ENCODE measurements around the gene COL13A1. TPM values are rescaled to one million over a fixed set of nuclear protein-coding genes. Genes with fewer than 3 reads are reported as not detected.

Gene COL13A1
- total RNA-seq, 1 experiment from 2014 or later: 3.6 TPM

GRCh38 chr10:69759641-69760040 is 42.1 kb upstream of the COL13A1 start:
- no peak overlapping the region for H2BK15ac ChIP-seq (ENCODE audit: low read depth, low read length)
- no peak overlapping the region for H4K91ac ChIP-seq (ENCODE audit: insufficient read length, low read depth, low read length)
- H2BK12ac ChIP-seq (ENCODE audit: insufficient read length, low read depth, low read length): no peak overlapping the region
- H3K27me3 Mint-ChIP-seq (ENCODE audit: low read depth): peaks cover 9% of the 10 kb centered on the region
- peaks cover 3% of the 10 kb centered on the region for H3K27me3 ChIP-seq (ENCODE audit: insufficient read depth, low read length)
- no peak overlapping the region for H2AFZ ChIP-seq (ENCODE audit: low read length)
- no peak overlapping the region for H2BK20ac ChIP-seq (ENCODE audit: low read depth, low read length, poor library complexity, severe bottlenecking)
- WGBS (ENCODE audit: extremely low coverage, insufficient read length, low lambda C conversion rate): no CpG with 5 or more reads among the region's 6 CpGs
- no peaks in the 10 kb centered on the region for H4K20me1 ChIP-seq (ENCODE audit: control insufficient read depth, insufficient read depth, insufficient read length)
- H3K4me1 ChIP-seq (ENCODE audit: insufficient read depth, low read length): no peaks in the 10 kb centered on the region
- no peaks in the 10 kb centered on the region for H3K9me3 ChIP-seq (ENCODE audit: control insufficient read depth, low read depth, low read length)
- no peak overlapping the region for H3K56ac ChIP-seq (ENCODE audit: insufficient read length, low read depth, low read length)
- no peak overlapping the region for H3K4me3 Mint-ChIP-seq
- no peaks in the 10 kb centered on the region for H3K36me3 Mint-ChIP-seq (ENCODE audit: insufficient read depth in 1 of 3, low read depth in 3 of 3)
- no peaks in the 10 kb centered on the region for H3K9me3 Mint-ChIP-seq
- 0 out of 4 replicates have a peak, but pooled peaks cover 0 to 3% of the 10 kb centered on the region in 2 experiments for H3K4me1 Mint-ChIP-seq
- H4K8ac ChIP-seq (replicated peaks; ENCODE audit: insufficient read length, low read depth, low read length): no peak overlapping the region
- H3K27ac ChIP-seq (ENCODE audit: insufficient read length, low read depth, low read length): no peak overlapping the region
- no peaks in the 10 kb centered on the region for H3K23me2 ChIP-seq (ENCODE audit: insufficient read length, low read depth, low read length, poor library complexity, severe bottlenecking)
- H3K4me2 ChIP-seq (ENCODE audit: insufficient read depth, insufficient read length, low read length): no peak overlapping the region
- no peak overlapping the region for H2BK5ac ChIP-seq (ENCODE audit: insufficient read length, low read length)
- peak overlapping the region in 1 of 3 experiments; percentile 86; a peak in 1 of 7 replicates for H3K27ac Mint-ChIP-seq
- no peak overlapping the region for H2BK120ac ChIP-seq (ENCODE audit: low read depth, low read length, poor library complexity, severe bottlenecking)
- no peak overlapping the region for H3K18ac ChIP-seq (ENCODE audit: insufficient read length, low read depth, low read length)
- no peak overlapping the region for H3K23ac ChIP-seq (ENCODE audit: insufficient read length, low read depth, low read length)
- no peak overlapping the region for H3K9ac ChIP-seq (ENCODE audit: extremely low read depth, insufficient read length, low read length)
- H2AK5ac ChIP-seq (ENCODE audit: insufficient read length, low read length): no peak overlapping the region
- no peak overlapping the region for H4K5ac ChIP-seq (ENCODE audit: insufficient read length, low read depth, low read length)
- no peaks in the 10 kb centered on the region for H3K79me1 ChIP-seq (ENCODE audit: insufficient read depth, low read depth, low read length, poor library complexity, severe bottlenecking)
- no peak overlapping the region for H3K4ac ChIP-seq (ENCODE audit: low read depth, low read length)
- TF ChIP-seq, protein P1, sequence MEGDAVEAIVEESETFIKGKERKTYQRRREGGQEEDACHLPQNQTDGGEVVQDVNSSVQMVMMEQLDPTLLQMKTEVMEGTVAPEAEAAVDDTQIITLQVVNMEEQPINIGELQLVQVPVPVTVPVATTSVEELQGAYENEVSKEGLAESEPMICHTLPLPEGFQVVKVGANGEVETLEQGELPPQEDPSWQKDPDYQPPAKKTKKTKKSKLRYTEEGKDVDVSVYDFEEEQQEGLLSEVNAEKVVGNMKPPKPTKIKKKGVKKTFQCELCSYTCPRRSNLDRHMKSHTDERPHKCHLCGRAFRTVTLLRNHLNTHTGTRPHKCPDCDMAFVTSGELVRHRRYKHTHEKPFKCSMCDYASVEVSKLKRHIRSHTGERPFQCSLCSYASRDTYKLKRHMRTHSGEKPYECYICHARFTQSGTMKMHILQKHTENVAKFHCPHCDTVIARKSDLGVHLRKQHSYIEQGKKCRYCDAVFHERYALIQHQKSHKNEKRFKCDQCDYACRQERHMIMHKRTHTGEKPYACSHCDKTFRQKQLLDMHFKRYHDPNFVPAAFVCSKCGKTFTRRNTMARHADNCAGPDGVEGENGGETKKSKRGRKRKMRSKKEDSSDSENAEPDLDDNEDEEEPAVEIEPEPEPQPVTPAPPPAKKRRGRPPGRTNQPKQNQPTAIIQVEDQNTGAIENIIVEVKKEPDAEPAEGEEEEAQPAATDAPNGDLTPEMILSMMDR (conservative IDR thresholded peaks at IDR 0.05): no peak
- H3K79me2 ChIP-seq (ENCODE audit: insufficient read depth, low read length): no peaks in the 10 kb centered on the region
- H3T11ph ChIP-seq (ENCODE audit: low read length): no peak overlapping the region
- no peak overlapping the region for H3K14ac ChIP-seq (ENCODE audit: insufficient read depth, low read length)
- no peak for DNase-seq

All from H9 (cell line).